Hematopoietic multipotent progenitor cell treated with erythropoietin and hydrocortisone succinate and interleukin-3 and kit ligand, for 6 days (in vitro differentiated cells): ENCODE results near the gene DOCK1.

Source experiments
- DNase-seq: peaks from one replicate; pipeline ENCODE4 v3.0.0-alpha.2; 2015

The DOCK1 gene

DNA sequence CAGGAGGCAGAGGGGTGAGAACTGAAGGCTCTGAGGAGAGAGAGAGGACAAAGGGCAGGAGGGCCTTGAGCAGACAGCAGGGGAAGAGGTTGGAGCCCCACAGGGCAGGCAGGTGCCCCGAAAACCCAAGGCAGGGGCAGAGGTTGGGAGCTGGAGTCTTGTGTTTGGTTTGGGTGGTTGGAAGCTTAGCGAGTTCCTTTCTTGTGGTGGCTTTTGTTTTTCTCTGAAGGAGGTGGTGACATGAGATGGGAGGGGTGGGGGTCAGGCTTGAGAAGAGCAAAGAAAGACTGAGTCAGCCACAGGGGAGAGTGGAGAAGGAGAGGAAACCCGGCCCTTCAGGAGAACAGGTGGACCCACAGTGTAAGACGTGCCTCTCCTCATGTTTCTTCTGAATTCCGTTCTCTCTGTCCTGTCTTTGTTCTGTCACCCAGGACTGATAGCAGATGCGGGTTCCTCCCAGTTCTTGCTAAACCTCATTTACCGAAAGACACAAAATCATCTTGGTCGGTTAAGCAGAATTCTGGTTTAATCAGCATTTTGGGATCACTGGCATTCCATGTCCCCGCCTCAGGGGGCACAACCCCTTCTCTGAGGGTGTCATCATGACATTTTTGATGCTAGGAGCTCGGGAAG, 195.9 kb downstream of the DOCK1 start:
- no peak for DNase-seq

DNA sequence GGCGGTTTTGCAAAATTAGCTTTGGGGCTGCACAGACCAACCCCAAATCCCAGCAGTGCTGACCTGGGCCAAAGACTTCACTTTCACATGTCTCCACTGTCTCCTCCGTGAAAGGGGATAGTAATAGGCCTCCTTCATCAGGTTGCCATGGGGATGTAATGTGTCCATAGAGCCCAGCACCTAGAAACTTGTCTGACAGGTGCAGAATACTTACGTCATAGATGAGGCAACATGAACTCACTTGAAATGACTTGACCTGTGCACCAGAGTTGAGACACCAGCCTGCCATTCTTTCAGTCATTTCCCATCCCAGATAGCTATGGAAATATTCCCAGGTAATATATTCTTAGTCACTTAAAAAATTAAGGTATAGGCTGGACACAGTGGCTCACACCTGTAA, 196.9 kb downstream of the DOCK1 start:
- DNase-seq: no peak

DNA sequence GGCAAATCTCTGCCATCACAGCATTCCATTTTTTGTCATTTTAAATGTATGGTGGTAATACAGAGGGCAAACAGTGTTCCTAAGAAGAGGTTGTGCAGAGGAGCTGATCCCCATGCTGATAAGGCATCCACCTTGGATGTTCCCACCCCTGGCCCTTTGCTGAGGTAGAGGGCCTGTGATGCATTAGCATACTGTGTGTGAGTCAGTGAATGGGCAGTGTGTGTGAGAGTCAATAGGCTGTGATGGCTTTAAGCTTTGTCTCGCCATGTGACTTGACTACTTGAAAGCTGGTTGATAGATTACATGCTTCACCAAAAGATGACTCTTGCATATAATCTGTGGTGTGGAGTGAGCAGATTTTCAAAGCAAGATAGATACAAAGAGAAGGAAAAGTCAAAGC, 209.9 kb downstream of the DOCK1 start:
- DNase-seq: no peak

DNA sequence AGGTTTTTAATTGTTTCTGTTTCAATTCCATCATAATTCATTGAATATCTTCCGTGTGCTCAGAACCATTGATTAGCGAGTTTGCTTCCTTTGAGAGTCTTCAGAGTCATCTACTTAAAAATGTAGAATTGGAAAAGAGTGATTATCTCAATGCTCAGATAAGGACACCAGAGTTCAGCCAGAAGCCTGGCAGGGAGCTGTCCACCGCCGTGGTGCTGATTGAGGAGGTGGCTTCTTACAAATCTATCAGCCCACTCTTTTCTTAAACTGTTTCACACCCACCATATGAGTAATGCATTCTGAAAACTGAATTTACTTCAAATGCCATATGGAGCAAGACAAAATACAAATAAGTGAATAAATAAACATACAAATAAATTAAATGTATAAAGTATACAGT, 211.9 kb downstream of the DOCK1 start:
- DNase-seq: peak; percentile 77

DNA sequence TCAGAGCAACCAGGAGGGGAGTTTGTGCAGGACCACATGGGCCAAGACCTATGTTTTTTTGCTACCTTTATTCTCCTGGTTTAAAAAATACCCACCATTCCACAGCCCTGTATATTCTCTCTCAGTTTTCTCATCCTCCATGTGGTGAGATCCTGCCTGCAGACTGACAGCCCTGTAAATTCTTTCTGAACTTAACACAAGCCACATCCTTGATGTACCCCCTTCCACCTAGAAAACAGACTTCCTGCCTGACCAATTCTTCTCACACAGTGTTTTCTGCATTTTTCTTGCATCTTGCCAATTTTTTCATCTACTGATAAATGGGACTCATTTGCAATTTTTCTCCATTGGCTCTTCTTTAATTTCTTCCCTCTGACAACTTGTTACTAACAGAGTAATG, 212.8 kb downstream of the DOCK1 start:
- no peak for DNase-seq

DNA sequence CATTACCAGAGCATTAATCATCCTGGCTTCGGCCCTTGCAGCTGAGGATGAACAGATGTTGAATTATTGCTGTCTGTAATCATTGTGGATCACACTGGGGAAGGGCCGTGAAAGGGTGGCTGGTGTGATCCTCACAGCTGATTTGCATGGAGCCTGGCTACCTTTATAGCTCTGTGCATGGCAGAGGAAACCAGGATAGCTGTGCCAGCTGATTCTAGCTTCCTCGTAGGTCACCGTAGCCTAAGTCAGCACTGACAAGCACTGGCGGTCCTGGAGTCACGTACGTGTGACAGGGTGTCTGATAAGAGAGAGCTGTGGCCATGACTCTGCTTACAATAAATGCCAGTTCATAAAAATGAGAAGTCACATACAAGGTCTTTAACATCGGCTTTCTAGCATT, 214.7 kb downstream of the DOCK1 start:
- peak; percentile 16 for DNase-seq

DNA sequence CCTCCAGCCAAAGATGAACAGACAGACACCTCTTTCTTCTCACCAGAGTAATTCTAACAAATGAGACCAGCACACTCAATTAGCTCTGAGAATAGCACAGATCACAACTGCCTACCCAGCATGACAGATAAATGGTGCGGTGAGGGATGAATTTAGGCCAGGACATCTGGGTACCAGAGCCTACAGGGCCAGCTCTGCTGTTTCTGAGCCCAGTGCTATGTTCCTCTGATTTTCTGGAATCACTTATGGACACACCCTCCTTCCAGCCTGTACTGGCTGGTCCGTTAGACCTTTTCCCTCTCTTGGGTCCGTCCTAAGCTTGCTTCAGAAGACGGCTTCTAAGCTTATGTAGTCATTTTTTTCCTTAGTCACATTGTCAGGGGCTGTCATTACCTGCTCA, 217.6 kb downstream of the DOCK1 start:
- no peak for DNase-seq

DNA sequence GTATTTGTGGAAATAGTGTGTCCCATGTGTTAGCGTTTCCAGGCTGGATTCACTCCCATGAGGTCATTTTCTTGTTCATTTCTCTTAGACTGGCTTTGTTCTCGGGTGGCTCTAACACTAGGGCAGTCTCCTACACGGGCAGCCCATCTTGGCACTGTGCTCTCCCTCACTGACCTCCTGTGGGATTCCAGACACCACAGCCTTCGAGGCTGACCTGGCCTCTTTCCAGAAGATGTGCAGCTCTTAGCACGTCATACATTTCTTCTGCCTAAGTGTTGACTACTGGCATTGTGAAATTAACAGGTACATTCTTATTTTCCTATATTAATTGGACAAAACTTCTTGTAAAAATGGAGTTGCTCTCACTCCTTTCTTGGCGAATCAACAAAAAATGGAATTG, 218.4 kb downstream of the DOCK1 start:
- DNase-seq: no peak

DNA sequence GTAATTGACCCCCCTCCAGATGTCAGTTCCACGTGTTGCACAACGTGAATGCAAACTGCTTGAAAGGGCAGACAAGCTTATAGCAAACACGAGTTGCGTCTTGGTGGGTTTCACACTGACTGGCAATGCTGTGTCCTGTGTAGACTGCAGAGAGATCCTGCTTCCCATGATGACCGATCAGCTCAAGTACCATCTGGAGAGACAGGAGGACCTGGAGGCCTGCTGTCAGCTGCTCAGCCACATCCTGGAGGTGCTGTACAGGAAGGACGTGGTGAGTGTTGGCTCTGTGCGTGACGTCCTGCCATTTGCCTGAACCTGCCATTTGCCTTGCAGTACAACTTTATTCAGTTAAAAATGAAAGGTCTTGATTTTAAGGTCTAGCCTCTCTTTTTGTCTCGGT, 220.1 kb downstream of the DOCK1 start:
- peak; percentile 13 for DNase-seq

DNA sequence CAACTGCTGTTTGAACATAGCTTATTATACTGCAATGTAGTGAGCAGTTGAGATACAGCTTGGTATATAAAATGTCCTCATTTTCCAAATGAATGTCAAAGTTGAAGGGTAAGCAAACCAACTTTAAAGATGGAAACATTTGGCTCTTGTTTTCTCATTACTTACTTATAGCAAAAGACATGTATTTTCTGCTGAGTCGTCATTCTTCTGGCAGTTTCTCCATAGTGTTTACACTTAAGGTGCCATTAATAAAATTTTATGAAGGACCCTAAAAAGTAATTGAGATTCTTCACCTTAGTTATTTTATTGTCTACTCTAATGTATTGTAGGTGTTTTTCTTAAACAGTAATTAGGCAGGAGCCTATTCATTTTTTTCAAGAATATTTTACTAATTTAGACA, 222.6 kb downstream of the DOCK1 start:
- DNase-seq: no peak

DNA sequence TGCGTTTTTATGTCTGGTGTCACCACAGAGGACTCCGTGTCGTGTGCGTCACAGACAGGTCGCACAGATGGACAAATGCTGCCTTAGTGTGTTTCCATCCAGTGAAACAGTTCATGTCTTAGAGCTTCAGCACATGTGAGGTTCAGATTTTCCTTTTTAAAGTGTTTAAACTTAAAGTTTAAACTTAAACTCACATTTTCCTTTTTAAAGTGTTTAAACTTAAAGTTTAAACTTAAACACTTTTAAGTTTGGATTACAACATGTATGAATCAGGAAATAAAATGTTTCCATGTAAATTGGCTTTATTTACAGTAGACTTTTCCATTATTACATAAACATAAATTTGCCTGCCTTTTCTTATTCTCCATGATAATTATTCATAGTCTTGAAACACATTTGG, 223.9 kb downstream of the DOCK1 start:
- DNase-seq: no peak

DNA sequence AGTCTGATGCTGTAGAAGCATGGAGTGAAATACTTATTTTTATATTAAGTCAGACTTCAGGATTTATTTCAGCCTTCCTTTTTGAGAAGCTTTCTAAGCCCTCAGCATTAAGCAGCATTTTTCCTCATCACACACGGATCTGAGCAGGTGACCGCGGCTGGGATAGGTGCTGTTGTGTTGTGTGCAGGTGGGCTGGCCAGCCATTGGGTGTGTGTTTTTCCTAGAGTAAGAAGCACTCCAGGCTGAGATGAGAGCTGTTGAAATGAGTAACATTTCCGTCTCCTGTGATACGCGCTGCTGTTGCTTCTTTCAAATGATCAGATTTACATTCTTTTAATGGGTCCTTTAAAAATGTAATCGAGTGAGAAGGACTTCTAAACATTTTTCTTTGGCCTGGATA, 227.2 kb downstream of the DOCK1 start:
- no peak for DNase-seq

DNA sequence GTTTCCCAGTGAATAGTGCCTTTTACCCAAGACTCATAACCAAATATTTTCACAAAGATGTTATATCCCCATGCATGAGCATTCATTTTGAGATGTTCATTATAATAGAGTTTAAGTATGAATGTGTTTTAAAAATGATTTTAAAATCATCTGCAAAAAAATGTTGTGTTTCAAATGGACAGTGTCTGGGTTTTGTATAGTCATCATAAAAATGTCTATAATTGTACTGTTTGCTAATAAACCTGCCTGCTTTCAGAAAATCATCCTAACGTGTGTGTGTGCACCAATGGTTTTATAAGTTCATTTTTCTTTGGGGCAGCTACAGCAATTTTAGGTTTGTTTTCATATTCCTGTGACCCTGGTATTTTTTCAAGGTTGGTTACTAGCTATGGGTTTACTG, 228.0 kb downstream of the DOCK1 start:
- no peak for DNase-seq

DNA sequence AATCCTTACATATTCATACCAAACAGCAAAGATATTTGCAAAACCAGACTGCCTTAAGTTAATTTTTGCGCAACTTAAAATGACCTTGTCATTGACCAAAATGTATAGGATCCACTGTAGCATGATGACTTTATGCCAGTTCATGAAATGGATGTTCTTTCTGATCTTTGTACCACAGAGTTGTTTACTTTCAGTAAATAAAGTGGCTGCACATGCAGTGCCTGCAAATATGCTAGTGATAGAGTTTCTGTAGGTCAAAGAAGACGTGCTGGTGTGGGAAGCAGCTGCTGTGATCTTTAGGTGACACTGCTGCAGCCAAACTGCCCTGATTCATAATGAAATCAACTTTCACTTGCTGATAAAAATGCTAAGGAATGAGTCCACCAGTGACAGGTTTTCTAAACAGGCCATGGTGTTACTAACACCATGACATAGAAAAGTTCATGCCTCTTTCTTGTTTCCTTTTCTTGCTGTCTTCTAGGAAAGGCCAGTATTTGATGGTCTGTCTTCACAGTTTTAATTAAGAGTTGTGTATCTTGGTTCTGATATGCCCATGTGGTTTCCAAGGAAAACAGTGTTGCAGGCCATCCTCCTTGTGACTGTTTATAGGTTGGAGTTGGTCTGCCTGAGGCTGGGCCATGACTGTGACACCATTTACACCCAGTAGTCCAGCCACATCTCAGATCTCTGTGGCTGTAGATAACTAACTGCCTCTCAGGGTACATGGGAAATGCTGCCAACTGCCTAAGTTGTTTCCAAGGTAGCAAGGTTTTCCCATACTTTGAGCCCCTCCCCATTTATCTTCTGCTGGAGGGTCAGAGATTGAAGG, 228.7 kb downstream of the DOCK1 start:
- no peak for DNase-seq

DNA sequence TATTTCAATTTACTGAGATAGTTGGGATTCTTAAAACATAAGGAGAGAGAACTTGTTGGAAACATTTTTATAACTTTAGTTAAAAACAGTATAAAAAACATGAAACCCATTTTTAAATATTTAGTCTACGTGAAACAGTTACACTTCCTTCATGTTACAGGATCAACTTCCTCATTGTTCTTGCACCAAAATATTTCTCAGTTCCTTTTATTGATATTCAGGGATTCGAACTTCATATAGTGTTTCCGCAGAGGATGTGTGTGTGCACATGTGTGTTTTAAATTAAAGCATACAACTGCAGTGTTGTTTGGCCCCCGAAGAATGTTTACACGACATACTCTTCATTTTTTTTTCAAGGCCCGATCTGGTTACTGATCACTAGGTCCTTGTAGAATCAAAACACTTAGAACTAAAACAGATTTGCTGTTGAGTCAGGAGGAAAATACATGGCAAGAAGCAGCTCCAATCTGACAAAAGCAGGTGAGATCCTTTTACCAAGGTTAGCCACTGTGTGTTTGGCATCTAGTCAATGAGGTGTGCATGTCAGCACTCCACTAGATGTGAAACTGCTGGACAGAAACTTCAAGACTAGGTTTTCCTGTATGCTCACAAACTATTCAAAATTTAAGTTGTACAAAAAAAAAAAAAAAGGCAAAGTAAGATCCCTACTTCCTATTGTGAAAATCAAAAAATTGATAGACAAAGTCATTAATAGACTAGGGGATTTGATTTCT, 230.8 kb downstream of the DOCK1 start:
- no peak for DNase-seq

DNA sequence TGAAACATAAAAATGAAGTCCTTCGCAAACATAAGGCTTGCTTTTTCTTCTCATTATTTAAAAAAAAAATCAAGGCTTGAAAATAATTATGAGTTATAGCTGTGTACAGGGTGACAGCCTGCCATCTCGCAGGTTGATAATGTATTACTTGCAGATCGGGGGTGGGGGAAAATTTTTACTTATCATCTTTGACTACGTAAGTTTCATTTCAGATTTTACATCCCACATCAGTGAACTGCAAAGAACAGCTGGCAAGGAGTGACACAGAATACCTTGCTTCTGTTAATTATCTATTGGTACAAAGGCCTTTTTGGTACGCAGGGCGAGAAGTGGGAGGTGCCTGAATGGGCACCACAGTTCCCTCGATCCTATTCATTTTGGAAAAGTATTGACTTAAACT, 232.2 kb downstream of the DOCK1 start:
- DNase-seq: no peak

DNA sequence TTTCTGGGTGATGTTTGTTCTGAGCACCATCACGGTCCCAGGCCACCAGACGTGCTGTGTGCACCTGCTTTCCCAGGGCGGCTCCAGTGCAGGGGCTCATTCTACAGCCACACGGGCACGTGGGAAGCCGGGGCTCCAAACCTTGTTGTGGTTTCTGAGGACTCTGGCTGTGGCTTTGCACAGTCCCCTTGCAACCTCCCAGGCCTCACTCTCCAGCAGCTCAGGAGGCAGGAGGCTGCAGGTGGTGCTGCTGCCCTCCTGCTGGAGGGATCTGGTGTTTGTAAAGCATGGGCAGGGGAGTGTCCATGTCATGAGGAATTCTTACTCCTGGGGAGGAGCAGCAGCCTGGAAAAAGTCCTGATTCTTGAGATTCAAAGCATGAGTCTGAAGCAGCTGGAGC, 236.9 kb downstream of the DOCK1 start:
- DNase-seq: no peak

DNA sequence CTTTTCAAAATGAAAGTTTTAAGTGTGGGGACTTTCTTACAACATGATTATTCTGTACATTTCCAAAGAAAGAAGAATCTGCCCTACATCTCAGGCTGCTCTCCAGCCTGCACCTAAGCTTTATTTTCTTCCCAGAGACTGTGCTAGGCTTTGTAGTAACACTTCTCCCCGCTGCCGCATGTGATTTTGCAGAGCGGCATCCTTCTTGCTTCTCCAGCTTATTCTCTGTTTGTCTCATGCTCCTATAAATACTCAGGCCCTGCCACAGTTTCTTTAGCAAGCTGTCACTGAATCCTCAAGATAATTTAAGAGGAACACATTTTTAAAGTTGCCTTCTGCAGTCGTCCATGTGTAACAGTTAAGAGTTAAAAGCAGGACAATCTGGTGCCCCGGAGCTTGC, 237.6 kb downstream of the DOCK1 start:
- no peak for DNase-seq

DNA sequence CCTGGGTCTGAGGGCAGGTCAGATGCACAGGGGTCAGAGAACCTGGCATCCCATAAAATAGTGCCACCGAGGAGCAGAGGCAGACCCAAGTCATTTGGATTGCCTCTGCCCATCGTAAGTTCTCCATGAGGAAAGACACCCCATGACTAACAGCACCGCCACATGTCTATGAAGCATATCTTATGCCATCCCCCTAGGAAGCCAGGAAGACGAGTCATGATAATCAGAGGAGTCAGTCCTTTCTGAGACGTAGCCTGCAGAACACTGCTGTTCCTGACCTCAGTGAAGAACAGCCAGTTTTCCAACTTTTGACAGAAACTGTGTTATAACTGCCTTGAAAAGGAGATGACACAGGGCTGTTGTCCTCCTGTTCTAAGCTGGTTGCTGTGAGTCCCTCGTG, 239.9 kb downstream of the DOCK1 start:
- no peak for DNase-seq

DNA sequence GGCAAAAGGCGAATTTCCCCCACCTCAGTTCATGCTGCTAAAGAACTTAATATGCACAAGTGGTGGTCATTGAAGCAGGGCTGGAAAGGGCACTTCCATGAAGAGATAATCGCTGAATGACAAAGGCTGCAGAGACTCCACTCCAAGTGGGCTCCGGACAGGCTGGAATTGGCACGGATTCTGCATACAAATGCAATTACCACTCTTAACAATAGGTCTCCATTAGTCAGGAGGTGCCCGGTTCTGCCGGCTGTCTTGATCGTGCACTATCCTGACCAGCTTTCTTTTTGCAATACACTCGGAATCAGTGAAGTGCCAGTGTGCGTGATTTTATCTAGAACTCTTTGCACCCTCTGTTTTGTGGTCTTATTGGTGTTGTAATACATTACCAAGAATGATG, 241.4 kb downstream of the DOCK1 start:
- DNase-seq: peak; percentile 6

DNA sequence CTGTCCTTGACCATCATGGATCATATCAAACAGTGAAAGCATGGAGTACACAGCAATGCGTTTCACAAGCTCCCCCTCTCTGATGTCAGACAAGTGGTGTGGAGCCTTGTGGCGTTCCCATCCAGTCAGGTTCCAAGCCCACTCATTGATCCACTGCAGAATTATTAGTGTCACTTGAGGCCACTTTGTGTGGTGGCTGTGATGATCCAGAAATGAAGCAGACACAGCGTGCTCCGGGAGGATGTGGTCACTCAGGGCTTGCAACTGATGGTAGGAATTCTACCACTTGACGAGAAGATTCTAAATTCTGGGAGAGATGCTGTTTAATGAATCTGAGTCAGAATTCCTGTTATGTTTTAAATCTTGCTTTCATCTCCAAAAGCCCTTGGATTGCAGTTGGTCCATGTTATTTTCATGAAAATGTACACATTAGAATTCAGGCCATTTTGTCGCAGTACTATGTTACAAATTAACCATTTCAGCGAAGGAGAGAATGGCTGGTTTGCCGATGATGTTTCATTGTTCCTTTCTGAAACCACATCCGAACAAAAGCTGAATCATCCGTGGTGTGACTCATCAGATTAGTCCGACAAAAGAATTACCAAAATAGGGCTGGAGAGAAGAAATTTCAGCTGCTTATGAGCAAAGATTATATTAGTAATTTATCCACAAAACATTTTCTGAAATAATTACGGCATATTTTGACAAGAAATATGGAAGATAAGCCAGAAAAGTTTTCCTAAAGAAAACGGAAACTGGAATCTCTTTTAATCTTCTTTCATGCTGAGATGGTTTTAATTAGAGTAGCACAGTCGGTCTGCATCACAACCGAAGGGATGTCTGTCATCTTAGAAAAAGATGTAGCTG, 243.1 kb downstream of the DOCK1 start:
- DNase-seq: peak; percentile 54

DNA sequence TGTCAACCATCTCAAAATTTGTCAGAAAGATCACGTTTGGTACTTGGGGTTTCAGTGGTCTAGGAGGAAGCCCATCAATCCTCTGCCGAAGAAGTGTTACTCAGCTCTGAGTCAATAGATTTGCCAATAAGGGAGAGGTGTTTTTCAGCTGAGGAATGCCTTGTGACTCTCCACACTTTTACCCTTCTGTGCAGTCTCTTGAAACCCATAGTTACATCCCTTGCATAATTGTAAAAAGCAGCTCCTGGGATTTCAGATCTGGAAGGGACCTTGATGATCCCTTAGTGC, 243.6 kb downstream of the DOCK1 start:
- DNase-seq: no peak

DNA sequence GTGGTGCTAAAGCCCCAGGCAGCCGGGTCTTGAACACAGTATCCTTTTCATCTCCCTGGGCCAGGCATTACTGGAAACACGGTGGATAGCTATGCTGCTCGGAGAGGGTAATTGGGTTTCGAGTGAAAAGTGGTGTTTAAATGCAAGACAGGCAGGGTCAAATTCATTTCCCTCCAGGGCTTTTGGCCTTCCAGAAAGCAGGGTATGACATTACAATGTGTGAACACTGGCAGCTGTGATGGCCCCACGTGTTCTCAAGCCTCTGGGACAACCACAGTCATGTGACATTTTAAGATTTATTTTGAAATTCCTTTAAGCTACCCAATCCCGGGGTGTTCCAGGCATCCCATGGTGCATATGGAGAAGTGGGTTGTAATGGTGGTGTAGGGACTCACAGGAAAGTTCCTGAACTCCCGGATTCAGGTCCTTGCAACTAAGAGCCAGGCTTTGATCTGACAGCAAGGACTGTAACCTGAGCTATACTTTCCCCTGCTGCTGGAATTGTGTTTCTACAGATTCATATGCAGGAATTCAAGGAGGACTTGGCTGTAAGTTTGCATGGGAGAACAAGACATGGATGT, 244.4 kb downstream of the DOCK1 start:
- DNase-seq: no peak
